Measurements from ENCODE around the gene IP6K1.

Gene IP6K1

GRCh38 chr3:49704629-49705028 is 81.7 kb downstream of the IP6K1 start:
- no peak for TF ChIP-seq CTCF (IDR thresholded peaks at IDR 0.05; ENCODE audit: insufficient read depth, missing control alignments)
- FAIRE-seq (no peak), DNase-seq (ENCODE audit: insufficient read length, low spot score) (no peak)

- TF ChIP-seq CTCF (IDR thresholded peaks at IDR 0.05; ENCODE audit: insufficient read depth, missing control alignments): no peak
- no peak for DNase-seq (ENCODE audit: insufficient read length, low spot score)
- no peak for FAIRE-seq
Observed at GRCh38 chr3:49703956-49704355, 82.4 kb downstream of the IP6K1 start.

GRCh38 chr3:49703443-49703927 is 82.9 kb downstream of the IP6K1 start:
- peak; percentile 80 for TF ChIP-seq CTCF (IDR thresholded peaks at IDR 0.05; ENCODE audit: insufficient read depth, missing control alignments)
- no peak for FAIRE-seq
- DNase-seq (ENCODE audit: insufficient read length, low spot score): peak; percentile 88

DNA sequence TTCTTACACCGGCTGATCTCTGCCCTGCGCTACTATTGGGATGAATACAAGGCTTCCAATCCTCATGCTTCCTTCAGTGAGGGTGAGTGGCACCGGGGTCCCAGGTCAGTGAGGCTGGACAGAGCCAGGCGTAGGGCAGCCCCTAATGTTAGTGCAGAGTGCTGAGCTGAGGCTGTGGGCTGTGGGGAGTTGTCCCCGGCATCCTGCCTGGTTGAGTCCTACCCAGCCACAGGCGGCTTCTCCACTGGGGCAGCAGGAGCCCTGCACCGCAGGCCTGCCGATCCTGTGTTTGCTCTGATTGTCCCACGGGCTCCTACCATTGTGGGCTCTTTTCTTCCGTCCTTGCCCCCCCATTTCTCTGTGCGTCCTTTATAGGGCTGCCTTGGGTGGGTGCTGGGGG is 83.7 kb downstream of the IP6K1 start:
- FAIRE-seq: no peak
- no peak for TF ChIP-seq CTCF (IDR thresholded peaks at IDR 0.05; ENCODE audit: insufficient read depth, missing control alignments)
- no peak for DNase-seq (ENCODE audit: insufficient read length, low spot score)

DNA sequence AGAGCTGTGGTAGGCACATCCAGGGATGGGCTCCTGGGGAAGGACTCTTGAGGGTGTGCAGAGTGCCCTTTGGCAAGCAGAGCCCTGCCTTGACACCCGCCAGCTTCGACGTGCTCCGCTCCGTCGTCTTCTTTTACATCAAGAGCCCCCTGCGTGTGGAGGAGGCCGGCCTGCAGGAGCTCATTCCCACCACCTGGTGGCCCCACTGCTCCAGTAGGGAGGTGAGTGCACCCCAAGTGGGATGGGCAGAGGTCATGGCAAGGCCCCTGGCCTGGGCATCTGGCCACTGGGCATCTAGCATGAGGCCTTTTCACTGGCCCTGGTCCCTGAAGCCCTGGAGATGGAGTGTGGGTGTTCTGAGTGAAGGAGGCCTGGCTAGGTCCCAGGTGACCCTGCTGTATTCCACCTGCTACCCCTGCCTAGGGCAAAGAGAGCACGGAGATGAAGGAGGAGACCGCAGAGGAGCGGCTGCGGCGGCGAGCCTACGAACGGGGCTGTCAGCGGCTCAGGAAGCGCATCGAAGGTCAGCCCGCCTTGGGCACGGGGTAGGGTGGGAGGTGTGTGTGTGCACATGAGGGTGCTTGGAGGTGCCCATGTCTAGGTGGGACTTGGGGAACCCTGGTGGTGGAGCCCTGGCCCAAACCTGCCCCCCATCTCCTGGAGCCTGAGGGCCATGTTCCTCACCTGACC is 84.8 kb downstream of the IP6K1 start:
- DNase-seq (ENCODE audit: insufficient read length, low spot score) (no peak), FAIRE-seq (no peak)
- TF ChIP-seq CTCF (IDR thresholded peaks at IDR 0.05; ENCODE audit: insufficient read depth, missing control alignments): no peak

- no peak for DNase-seq (ENCODE audit: insufficient read length, low spot score)
- FAIRE-seq: no peak
- peak; percentile 10 for TF ChIP-seq CTCF (IDR thresholded peaks at IDR 0.05; ENCODE audit: insufficient read depth, missing control alignments)
Observed at GRCh38 chr3:49700453-49701128, 85.8 kb downstream of the IP6K1 start.

GRCh38 chr3:49700014-49700413 is 86.3 kb downstream of the IP6K1 start:
- FAIRE-seq (no peak), DNase-seq (ENCODE audit: insufficient read length, low spot score) (no peak)
- TF ChIP-seq CTCF (IDR thresholded peaks at IDR 0.05; ENCODE audit: insufficient read depth, missing control alignments): no peak

All from D721Med (cell line).